GM18873 (cell line): ENCODE results near the gene PGA3.
"Not testable (repeated sequence)": the region's sequence is repeated elsewhere in the genome, so short reads cannot be mapped to it uniquely, and the experiment has no call there.

Source experiments
- ATAC-seq: cut with Tn5 transposase; IDR thresholded peaks from one replicate; pipeline ENCODE4 v1.9.1; 2021; ENCODE audit warnings: mild to moderate bottlenecking, moderate library complexity, moderate number of reproducible peaks; ENCODE audit not compliant: unreplicated experiment, low FRiP score

The PGA3 gene

GRCh38 chr11:61204502-61205059, 1.3 kb downstream of the PGA3 start:
- ATAC-seq = not testable (repeated sequence)

- not testable (repeated sequence) for ATAC-seq
Observed at GRCh38 chr11:61207636-61208310, 4.5 kb downstream of the PGA3 start.

- not testable (repeated sequence) for ATAC-seq
Observed at GRCh38 chr11:61210629-61211028, 7.3 kb downstream of the PGA3 start.

GRCh38 chr11:61211327-61211952, 8.1 kb downstream of the PGA3 start:
- not testable (repeated sequence) for ATAC-seq

- ATAC-seq = not testable (repeated sequence)
Observed at GRCh38 chr11:61212202-61212601, 8.9 kb downstream of the PGA3 start.

GRCh38 chr11:61213711-61214324, 10.5 kb downstream of the PGA3 start:
- ATAC-seq = not testable (repeated sequence)

GRCh38 chr11:61218306-61218705, 15.0 kb downstream of the PGA3 start:
- ATAC-seq = not testable (repeated sequence)

- not testable (repeated sequence) for ATAC-seq
Observed at GRCh38 chr11:61219016-61219415, 15.7 kb downstream of the PGA3 start.

GRCh38 chr11:61222047-61222446, 18.7 kb downstream of the PGA3 start, which contains the start of gene PGA4:
Gene PGA4, plus strand, starts transcription at chr11:61222347. Its CDS starts 54 bp downstream, at chr11:61222401.
- ATAC-seq = not testable (repeated sequence)

GRCh38 chr11:61222692-61223091, 19.4 kb downstream of the PGA3 start:
- not testable (repeated sequence) for ATAC-seq

- ATAC-seq = not testable (repeated sequence)
Observed at GRCh38 chr11:61226457-61227137, 23.3 kb downstream of the PGA3 start.

- not testable (repeated sequence) for ATAC-seq
Observed at GRCh38 chr11:61229458-61229857, 26.1 kb downstream of the PGA3 start.

- not testable (repeated sequence) for ATAC-seq
Observed at GRCh38 chr11:61231033-61231432, 27.7 kb downstream of the PGA3 start.

GRCh38 chr11:61231585-61231984, 28.3 kb downstream of the PGA3 start:
- ATAC-seq = not testable (repeated sequence)

- ATAC-seq = not testable (repeated sequence)
Observed at GRCh38 chr11:61232548-61233145, 29.3 kb downstream of the PGA3 start.

- ATAC-seq = not testable (repeated sequence)
Observed at GRCh38 chr11:61237130-61237529, 33.8 kb downstream of the PGA3 start.

- ATAC-seq = not testable (repeated sequence)
Observed at GRCh38 chr11:61240288-61240687, 37.0 kb downstream of the PGA3 start.

GRCh38 chr11:61240875-61241274, 37.6 kb downstream of the PGA3 start, which contains the start of gene PGA5:
Gene PGA5, plus strand, starts transcription at chr11:61241175. Its CDS starts 52 bp downstream, at chr11:61241227.
- ATAC-seq = not testable (repeated sequence)

GRCh38 chr11:61241526-61241925, 38.2 kb downstream of the PGA3 start:
- not testable (repeated sequence) for ATAC-seq
